ENCODE measurements around the gene FBXW8. TPM values are rescaled to one million over a fixed set of nuclear protein-coding genes. Genes with fewer than 3 reads are reported as not detected.

The FBXW8 gene
- total RNA-seq, 1 experiment from 2014 or later = 15.3 TPM

DNA sequence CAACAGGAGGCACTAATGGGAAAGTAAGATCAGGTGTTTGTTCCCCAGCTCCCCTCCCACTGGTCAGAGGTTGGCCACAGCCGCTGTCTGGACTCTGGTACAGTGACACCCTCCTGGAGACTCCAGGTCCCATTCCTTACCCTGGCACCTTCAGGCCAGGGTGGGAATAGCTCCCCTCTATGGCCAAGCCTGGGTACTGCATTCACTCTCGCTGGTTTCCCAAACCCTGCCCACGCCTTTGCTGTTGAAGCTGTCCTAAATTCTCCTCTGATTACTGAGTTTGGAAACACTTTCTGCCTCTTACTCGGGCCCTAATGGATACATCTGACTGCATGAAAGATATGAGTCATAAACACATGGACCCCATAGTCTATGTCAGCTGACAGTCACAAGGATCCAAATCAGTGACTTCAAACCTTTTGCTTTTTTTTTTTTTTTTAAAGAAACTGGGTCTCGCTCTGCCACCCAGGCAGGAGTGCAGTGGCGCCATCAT is 47.4 kb upstream of the FBXW8 start:
- Histone ChIP-seq H3K9me3 (ENCODE audit: control insufficient read depth, low read depth, low read length) (no peaks in the 10 kb centered on the region), H3K14ac (ENCODE audit: insufficient read depth, low read length) (no peak overlapping the region), H3T11ph (ENCODE audit: low read length) (no peak overlapping the region), H2AFZ (ENCODE audit: low read length) (no peak overlapping the region), H2BK120ac (ENCODE audit: low read depth, low read length, poor library complexity, severe bottlenecking) (no peak overlapping the region), H4K91ac (ENCODE audit: insufficient read length, low read depth, low read length) (no peak overlapping the region), H3K23me2 (ENCODE audit: insufficient read length, low read depth, low read length, poor library complexity, severe bottlenecking) (no peaks in the 10 kb centered on the region), H4K20me1 (ENCODE audit: control insufficient read depth, insufficient read depth, insufficient read length) (no peaks in the 10 kb centered on the region), H2BK15ac (ENCODE audit: low read depth, low read length) (no peak overlapping the region), H3K79me2 (ENCODE audit: insufficient read depth, low read length) (no peaks in the 10 kb centered on the region), H3K56ac (ENCODE audit: insufficient read length, low read depth, low read length) (no peak overlapping the region), H4K5ac (ENCODE audit: insufficient read length, low read depth, low read length) (no peak overlapping the region), H3K27ac (ENCODE audit: insufficient read length, low read depth, low read length) (no peak overlapping the region), H3K4ac (ENCODE audit: low read depth, low read length) (no peak overlapping the region), H3K18ac (ENCODE audit: insufficient read length, low read depth, low read length) (no peak overlapping the region), H2AK5ac (ENCODE audit: insufficient read length, low read length) (no peak overlapping the region), H3K9ac (ENCODE audit: extremely low read depth, insufficient read length, low read length) (no peak overlapping the region), H3K23ac (ENCODE audit: insufficient read length, low read depth, low read length) (no peak overlapping the region), H2BK12ac (ENCODE audit: insufficient read length, low read depth, low read length) (no peak overlapping the region), H3K4me2 (ENCODE audit: insufficient read depth, insufficient read length, low read length) (no peak overlapping the region), H3K27me3 (ENCODE audit: insufficient read depth, low read length) (no peaks in the 10 kb centered on the region), H3K4me1 (ENCODE audit: insufficient read depth, low read length) (no peaks in the 10 kb centered on the region), H2BK20ac (ENCODE audit: low read depth, low read length, poor library complexity, severe bottlenecking) (no peak overlapping the region), H2BK5ac (ENCODE audit: insufficient read length, low read length) (no peak overlapping the region), H3K79me1 (ENCODE audit: insufficient read depth, low read depth, low read length, poor library complexity, severe bottlenecking) (no peaks in the 10 kb centered on the region), H4K8ac (replicated peaks; ENCODE audit: insufficient read length, low read depth, low read length) (no peak overlapping the region)
- DNase-seq = peak; percentile 88
- Mint-ChIP-seq H3K4me1 (peaks cover 9 to 19% of the 10 kb centered on the region in 2 experiments), H3K4me3 (no peak overlapping the region), H3K36me3 (ENCODE audit: insufficient read depth in 1 of 3, low read depth in 3 of 3) (no peaks in the 10 kb centered on the region; a peak in 1 of 7 replicates), H3K27ac (no peak overlapping the region), H3K9me3 (no peaks in the 10 kb centered on the region), H3K27me3 (ENCODE audit: low read depth) (no peaks in the 10 kb centered on the region; the same call in 1 of the 2 replicates)
- TF ChIP-seq, protein P1, sequence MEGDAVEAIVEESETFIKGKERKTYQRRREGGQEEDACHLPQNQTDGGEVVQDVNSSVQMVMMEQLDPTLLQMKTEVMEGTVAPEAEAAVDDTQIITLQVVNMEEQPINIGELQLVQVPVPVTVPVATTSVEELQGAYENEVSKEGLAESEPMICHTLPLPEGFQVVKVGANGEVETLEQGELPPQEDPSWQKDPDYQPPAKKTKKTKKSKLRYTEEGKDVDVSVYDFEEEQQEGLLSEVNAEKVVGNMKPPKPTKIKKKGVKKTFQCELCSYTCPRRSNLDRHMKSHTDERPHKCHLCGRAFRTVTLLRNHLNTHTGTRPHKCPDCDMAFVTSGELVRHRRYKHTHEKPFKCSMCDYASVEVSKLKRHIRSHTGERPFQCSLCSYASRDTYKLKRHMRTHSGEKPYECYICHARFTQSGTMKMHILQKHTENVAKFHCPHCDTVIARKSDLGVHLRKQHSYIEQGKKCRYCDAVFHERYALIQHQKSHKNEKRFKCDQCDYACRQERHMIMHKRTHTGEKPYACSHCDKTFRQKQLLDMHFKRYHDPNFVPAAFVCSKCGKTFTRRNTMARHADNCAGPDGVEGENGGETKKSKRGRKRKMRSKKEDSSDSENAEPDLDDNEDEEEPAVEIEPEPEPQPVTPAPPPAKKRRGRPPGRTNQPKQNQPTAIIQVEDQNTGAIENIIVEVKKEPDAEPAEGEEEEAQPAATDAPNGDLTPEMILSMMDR (conservative IDR thresholded peaks at IDR 0.05) = peak; percentile 92
- WGBS (ENCODE audit: extremely low coverage, insufficient read length, low lambda C conversion rate) = no CpG with 5 or more reads among the region's 6 CpGs
